Tibial artery (tissue), 4 donors: ENCODE measurements around the gene EIF4E3.

Experiments used
- DNase-seq, 2 donors: peaks; one replicate each; pipeline ENCODE4 v3.0.0-alpha.2; 2019
- H3K27ac ChIP-seq, 2 donors: fragments of 200-600 bp; sonication (generic) in 1 of 2; 1 replicate in 1 of 2; 2 replicates in 1 of 2; pipeline ENCODE4 v1.5.1; 2018 to 2019; ENCODE audit warnings: mild to moderate bottlenecking in 1 of 2
- H3K27me3 ChIP-seq, 2 donors: fragments of 200-600 bp; sonication (generic) in 1 of 2; one replicate each; pipeline versions ENCODE4 v1.5.1 to v1.6.0; 2016 to 2019
- H3K36me3 ChIP-seq, 3 donors: fragments of 200-600 bp; sonication (generic) in 2 of 3; one replicate each; pipeline ENCODE4 v1.5.1; 2016 to 2019; ENCODE audit warnings: mild to moderate bottlenecking in 2 of 3
- H3K4me1 ChIP-seq, 4 donors: fragments of 200-600 bp; sonication (generic) in 2 of 4; 1 replicate in 3 of 4; 2 replicates in 1 of 4; pipeline ENCODE4 v1.5.1; 2016 to 2019
- H3K4me3 ChIP-seq, 2 donors: fragments of 200-600 bp; sonication (generic) in 1 of 2; 1 replicate in 1 of 2; 2 replicates in 1 of 2; pipeline ENCODE4 v1.5.1; 2018 to 2019; ENCODE audit warnings: mild to moderate bottlenecking in 2 of 2
- H3K9me3 ChIP-seq, 3 donors: fragments of 200-600 bp; sonication (generic) in 1 of 3; one replicate each; pipeline ENCODE4 v1.5.1; 2016 to 2019
- intact Hi-C: fragments of 100-400 bp; cut with DNase I; formaldehyde crosslinking; loops from one replicate; pipeline ENCODE4 v1.15.0; 2023; ENCODE audit warnings: low total_unique reads
- TF ChIP-seq, protein P1 (sequence below), 2 experiments: fragments of 200-600 bp in 1 of 2; fragments of 450-650 bp in 1 of 2; IDR thresholded peaks; one replicate each; pipeline ENCODE4 v1.5.1; 2017 to 2019; ENCODE audit warnings: antibody characterized with exemption in 2 of 2, mild to moderate bottlenecking in 1 of 2, moderate library complexity in 1 of 2

The EIF4E3 gene

DNA sequence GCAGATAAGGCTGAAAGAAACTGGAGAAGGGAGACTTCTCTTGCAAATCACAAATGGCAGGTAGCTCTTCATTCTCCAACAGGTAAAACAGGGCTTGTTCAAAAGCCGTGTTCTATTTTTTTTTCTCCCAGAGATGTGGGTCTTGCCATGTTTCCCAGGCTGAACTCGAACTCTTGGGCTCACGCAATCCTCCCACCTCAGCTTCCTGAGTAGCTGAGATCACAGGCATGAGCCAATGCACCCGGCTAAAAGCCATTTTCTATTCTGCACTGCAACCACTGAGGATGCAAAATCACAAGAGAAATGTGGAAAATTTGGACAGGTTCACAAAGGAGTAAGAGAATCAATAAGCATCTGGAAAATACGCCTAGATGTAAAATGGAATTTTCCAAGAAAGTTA, 19.5 kb downstream of the EIF4E3 start:
- Histone ChIP-seq H3K4me1 (peaks cover 0 to 2% (median 0%) of the 10 kb centered on the region in 4 donors), H3K27me3 (no peaks in the 10 kb centered on the region), H3K36me3 (peaks cover 0 to 10% (median 0%) of the 10 kb centered on the region in 3 donors), H3K27ac (no peak overlapping the region), H3K4me3 (no peak overlapping the region), H3K9me3 (no peaks in the 10 kb centered on the region)
- no peak for DNase-seq
- intact Hi-C loops: no loop called here
- TF ChIP-seq, protein P1, sequence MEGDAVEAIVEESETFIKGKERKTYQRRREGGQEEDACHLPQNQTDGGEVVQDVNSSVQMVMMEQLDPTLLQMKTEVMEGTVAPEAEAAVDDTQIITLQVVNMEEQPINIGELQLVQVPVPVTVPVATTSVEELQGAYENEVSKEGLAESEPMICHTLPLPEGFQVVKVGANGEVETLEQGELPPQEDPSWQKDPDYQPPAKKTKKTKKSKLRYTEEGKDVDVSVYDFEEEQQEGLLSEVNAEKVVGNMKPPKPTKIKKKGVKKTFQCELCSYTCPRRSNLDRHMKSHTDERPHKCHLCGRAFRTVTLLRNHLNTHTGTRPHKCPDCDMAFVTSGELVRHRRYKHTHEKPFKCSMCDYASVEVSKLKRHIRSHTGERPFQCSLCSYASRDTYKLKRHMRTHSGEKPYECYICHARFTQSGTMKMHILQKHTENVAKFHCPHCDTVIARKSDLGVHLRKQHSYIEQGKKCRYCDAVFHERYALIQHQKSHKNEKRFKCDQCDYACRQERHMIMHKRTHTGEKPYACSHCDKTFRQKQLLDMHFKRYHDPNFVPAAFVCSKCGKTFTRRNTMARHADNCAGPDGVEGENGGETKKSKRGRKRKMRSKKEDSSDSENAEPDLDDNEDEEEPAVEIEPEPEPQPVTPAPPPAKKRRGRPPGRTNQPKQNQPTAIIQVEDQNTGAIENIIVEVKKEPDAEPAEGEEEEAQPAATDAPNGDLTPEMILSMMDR (IDR thresholded peaks at IDR 0.05): no peak

DNA sequence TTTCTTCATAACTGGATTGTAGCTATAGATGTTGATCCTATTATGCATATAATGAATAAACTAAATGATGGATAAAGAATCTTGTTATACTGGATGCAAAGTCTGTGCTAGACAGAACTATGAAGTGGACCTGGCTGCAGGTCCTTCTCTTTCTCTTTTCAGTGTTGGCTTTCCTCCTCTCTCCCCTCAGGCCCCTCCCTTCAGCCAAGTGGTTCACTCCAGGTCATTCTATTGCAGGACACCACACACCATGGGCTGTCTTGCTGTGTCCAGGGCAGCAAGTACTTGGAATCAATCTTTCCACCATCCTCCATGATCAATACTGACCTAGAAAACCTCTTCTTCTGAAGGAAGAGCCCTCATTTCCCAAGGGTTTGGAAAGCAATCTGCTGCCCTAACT, 20.3 kb downstream of the EIF4E3 start:
- TF ChIP-seq, protein P1 (IDR thresholded peaks at IDR 0.05): no peak

DNA sequence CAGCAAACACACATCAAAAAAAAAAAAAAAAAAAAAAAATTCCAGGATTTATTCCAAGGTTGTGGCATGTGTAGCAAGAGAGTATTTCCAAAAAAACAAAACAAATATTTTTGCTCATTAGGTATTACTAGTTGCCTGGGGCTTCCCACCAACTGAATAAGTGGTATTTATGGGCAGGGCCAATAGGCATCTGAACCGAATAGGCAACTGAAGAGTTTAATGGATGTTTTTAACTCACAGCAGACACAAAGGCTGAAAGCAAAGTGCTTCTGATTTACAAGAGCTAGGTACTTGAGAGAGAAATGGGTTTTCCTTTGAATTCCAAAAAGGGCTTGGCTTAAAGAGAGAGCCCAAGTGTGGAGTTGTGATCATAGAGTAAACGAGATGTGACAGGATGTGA, 21.4 kb downstream of the EIF4E3 start:
- Histone ChIP-seq H3K27me3 (no peaks in the 10 kb centered on the region), H3K4me3 (no peak overlapping the region), H3K27ac (no peak overlapping the region), H3K9me3 (no peaks in the 10 kb centered on the region), H3K4me1 (peaks cover 0 to 2% (median 0%) of the 10 kb centered on the region in 4 donors), H3K36me3 (peaks cover 0 to 1% (median 0%) of the 10 kb centered on the region in 3 donors)
- no peak for DNase-seq
- TF ChIP-seq, protein P1 (IDR thresholded peaks at IDR 0.05): no peak
- intact Hi-C loops: no loop called here

More for the DNA sequence above, 20.3 kb downstream of the EIF4E3 start:
- peaks cover 0 to 2% (median 0%) of the 10 kb centered on the region in 4 donors for H3K4me1 ChIP-seq
- DNase-seq: no peak
- H3K36me3 ChIP-seq: peaks cover 0 to 8% (median 0%) of the 10 kb centered on the region in 3 donors
- H3K9me3 ChIP-seq: no peaks in the 10 kb centered on the region
- intact Hi-C loops: no loop called here
- H3K27me3 ChIP-seq: no peaks in the 10 kb centered on the region
- no peak overlapping the region for H3K27ac ChIP-seq
- no peak overlapping the region for H3K4me3 ChIP-seq

GRCh38 chr3:71702131-71703024, 22.8 kb downstream of the EIF4E3 start:
- Histone ChIP-seq H3K27me3 (no peaks in the 10 kb centered on the region), H3K4me3 (no peak overlapping the region), H3K9me3 (no peaks in the 10 kb centered on the region), H3K36me3 (peaks cover 0 to 5% (median 4%) of the 10 kb centered on the region in 3 donors), H3K27ac (no peak overlapping the region), H3K4me1 (peaks cover 0 to 2% (median 0%) of the 10 kb centered on the region in 4 donors)
- TF ChIP-seq, protein P1 (IDR thresholded peaks at IDR 0.05): no peak
- no peak for DNase-seq
- intact Hi-C loops: no loop called here

DNA sequence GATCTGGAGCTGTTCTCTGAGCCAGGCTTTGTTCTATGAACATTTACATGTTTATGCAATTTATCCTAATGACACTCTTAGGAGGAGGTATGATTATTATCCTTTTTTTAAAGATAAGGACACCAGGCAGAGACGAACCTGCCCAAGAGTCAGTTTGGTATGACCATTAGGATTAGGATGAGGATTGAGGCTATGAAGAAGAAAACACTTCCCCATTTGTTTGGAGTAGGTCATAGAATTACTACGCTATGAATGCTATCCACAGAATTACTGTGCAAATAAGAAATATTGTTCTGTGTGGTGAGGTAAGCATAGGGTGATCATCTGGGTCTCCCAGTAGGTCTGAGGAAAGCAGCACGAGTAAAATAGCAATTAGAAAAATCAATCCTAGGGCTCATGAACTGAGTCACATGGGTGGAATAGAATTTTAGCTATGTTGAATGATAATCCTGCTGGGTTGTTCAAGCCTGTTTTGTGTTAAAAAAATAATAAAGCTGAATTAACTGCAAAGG, 23.9 kb downstream of the EIF4E3 start:
- intact Hi-C loops: no loop called here
- TF ChIP-seq, protein P1 (IDR thresholded peaks at IDR 0.05): no peak
- H3K27ac ChIP-seq: no peak overlapping the region
- no peak for DNase-seq
- no peaks in the 10 kb centered on the region for H3K9me3 ChIP-seq
- no peaks in the 10 kb centered on the region for H3K27me3 ChIP-seq
- no peak overlapping the region for H3K4me3 ChIP-seq
- H3K4me1 ChIP-seq: peaks cover 0 to 2% (median 0%) of the 10 kb centered on the region in 4 donors
- H3K36me3 ChIP-seq: peaks cover 0 to 5% (median 4%) of the 10 kb centered on the region in 3 donors
